ENCODE results near the gene RABGAP1L.
"Not testable (repeated sequence)": the region's sequence is repeated elsewhere in the genome, so short reads cannot be mapped to it uniquely, and the experiment has no call there.

GRCh38 chr1:174238845-174239501 lies 79.7 kb downstream of the RABGAP1L start:
- TF ChIP-seq, protein P1, sequence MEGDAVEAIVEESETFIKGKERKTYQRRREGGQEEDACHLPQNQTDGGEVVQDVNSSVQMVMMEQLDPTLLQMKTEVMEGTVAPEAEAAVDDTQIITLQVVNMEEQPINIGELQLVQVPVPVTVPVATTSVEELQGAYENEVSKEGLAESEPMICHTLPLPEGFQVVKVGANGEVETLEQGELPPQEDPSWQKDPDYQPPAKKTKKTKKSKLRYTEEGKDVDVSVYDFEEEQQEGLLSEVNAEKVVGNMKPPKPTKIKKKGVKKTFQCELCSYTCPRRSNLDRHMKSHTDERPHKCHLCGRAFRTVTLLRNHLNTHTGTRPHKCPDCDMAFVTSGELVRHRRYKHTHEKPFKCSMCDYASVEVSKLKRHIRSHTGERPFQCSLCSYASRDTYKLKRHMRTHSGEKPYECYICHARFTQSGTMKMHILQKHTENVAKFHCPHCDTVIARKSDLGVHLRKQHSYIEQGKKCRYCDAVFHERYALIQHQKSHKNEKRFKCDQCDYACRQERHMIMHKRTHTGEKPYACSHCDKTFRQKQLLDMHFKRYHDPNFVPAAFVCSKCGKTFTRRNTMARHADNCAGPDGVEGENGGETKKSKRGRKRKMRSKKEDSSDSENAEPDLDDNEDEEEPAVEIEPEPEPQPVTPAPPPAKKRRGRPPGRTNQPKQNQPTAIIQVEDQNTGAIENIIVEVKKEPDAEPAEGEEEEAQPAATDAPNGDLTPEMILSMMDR (IDR thresholded peaks at IDR 0.05), result not testable (repeated sequence)
- not testable (repeated sequence) for TF ChIP-seq POLR2AphosphoS5 (IDR thresholded peaks at IDR 0.05)

Data from gastroesophageal sphincter (tissue), 3 donors.